H9 (cell line): Measurements from ENCODE around the gene RORC. TPM values are rescaled to one million over a fixed set of nuclear protein-coding genes. Genes with fewer than 3 reads are reported as not detected.

ENCODE experiments used
- DNase-seq: peaks from one replicate; pipeline ENCODE4 v3.0.0-alpha.2; 2017
- H2AFZ ChIP-seq: one replicate; pipeline ENCODE4 v1.6.1; 2013; ENCODE audit warnings: mild to moderate bottlenecking, low read length, control low read depth, moderate library complexity
- H2AK5ac ChIP-seq: 2 replicates; pipeline ENCODE4 v1.6.1; 2013; ENCODE audit warnings: low read length, control low read depth, mixed read lengths; ENCODE audit not compliant: insufficient read length
- H2BK120ac ChIP-seq: one replicate; pipeline ENCODE4 v1.6.1; 2013; ENCODE audit warnings: low read depth, mild to moderate bottlenecking, low read length, control low read depth, inconsistent platforms; ENCODE audit not compliant: poor library complexity, severe bottlenecking
- H2BK12ac ChIP-seq: 2 replicates; pipeline ENCODE4 v1.6.1; 2013; ENCODE audit warnings: low read length, control low read depth, mixed read lengths, low read depth; ENCODE audit not compliant: insufficient read length
- H2BK15ac ChIP-seq: 2 replicates; pipeline ENCODE4 v1.6.1; 2013; ENCODE audit warnings: low read depth, low read length, control low read depth
- H2BK20ac ChIP-seq: one replicate; pipeline ENCODE4 v1.6.1; 2013; ENCODE audit warnings: low read depth, mild to moderate bottlenecking, low read length, control low read depth, inconsistent platforms; ENCODE audit not compliant: poor library complexity, severe bottlenecking
- H2BK5ac ChIP-seq: 2 replicates; pipeline ENCODE4 v1.6.1; 2013; ENCODE audit warnings: low read length, control low read depth, mixed read lengths; ENCODE audit not compliant: insufficient read length
- H3K14ac ChIP-seq: 2 replicates; pipeline ENCODE4 v1.6.1; 2013; ENCODE audit warnings: low read length, control low read depth; ENCODE audit not compliant: insufficient read depth
- H3K18ac ChIP-seq: 2 replicates; pipeline ENCODE4 v1.6.1; 2013; ENCODE audit warnings: low read depth, mild to moderate bottlenecking, mixed read lengths, low read length, control low read depth; ENCODE audit not compliant: insufficient read length
- H3K23ac ChIP-seq: 2 replicates; pipeline ENCODE4 v1.6.1; 2013; ENCODE audit warnings: low read length, control low read depth, mixed read lengths, low read depth; ENCODE audit not compliant: insufficient read length
- H3K23me2 ChIP-seq: 2 replicates; pipeline ENCODE4 v1.6.1; 2013; ENCODE audit warnings: low read depth, mild to moderate bottlenecking, mixed read lengths, low read length, control low read depth; ENCODE audit not compliant: insufficient read length, poor library complexity, severe bottlenecking
- H3K27ac ChIP-seq: 2 replicates; pipeline ENCODE4 v1.5.1; 2013; ENCODE audit warnings: low read length, control low read depth, mixed read lengths, low read depth; ENCODE audit not compliant: insufficient read length
- H3K27me3 ChIP-seq: 2 replicates; pipeline ENCODE4 v1.6.1; 2013; ENCODE audit warnings: low read length, control low read depth, inconsistent platforms; ENCODE audit not compliant: insufficient read depth
- H3K4ac ChIP-seq: 2 replicates; pipeline ENCODE4 v1.6.1; 2013; ENCODE audit warnings: low read depth, mild to moderate bottlenecking, control low read depth, inconsistent platforms, low read length, moderate library complexity
- H3K4me1 ChIP-seq: 2 replicates; pipeline ENCODE4 v1.6.1; 2013; ENCODE audit warnings: low read length, control low read depth, inconsistent platforms; ENCODE audit not compliant: insufficient read depth
- H3K4me2 ChIP-seq: 2 replicates; pipeline ENCODE4 v1.6.1; 2013; ENCODE audit warnings: low read length, control low read depth, mixed read lengths; ENCODE audit not compliant: insufficient read length, insufficient read depth
- H3K56ac ChIP-seq: 2 replicates; pipeline ENCODE4 v1.6.1; 2013; ENCODE audit warnings: low read depth, mild to moderate bottlenecking, mixed read lengths, low read length, control low read depth; ENCODE audit not compliant: insufficient read length
- H3K79me1 ChIP-seq: 2 replicates; pipeline ENCODE4 v1.6.1; 2013; ENCODE audit warnings: low read depth, mild to moderate bottlenecking, moderate library complexity, low read length, control low read depth, inconsistent platforms; ENCODE audit not compliant: insufficient read depth, poor library complexity, severe bottlenecking
- H3K79me2 ChIP-seq: 2 replicates; pipeline ENCODE4 v1.6.1; 2013; ENCODE audit warnings: low read length, control low read depth, inconsistent platforms; ENCODE audit not compliant: insufficient read depth
- H3K9ac ChIP-seq: 2 replicates; pipeline ENCODE4 v1.6.1; 2013; ENCODE audit warnings: low read length, control low read depth, mixed read lengths; ENCODE audit not compliant: insufficient read length; ENCODE audit errors: extremely low read depth
- H3K9me3 ChIP-seq: one replicate; pipeline ENCODE4 v1.6.1; 2013; ENCODE audit warnings: low read depth, low read length, inconsistent platforms; ENCODE audit not compliant: control insufficient read depth
- H3T11ph ChIP-seq: one replicate; pipeline ENCODE4 v1.6.1; 2013; ENCODE audit warnings: mild to moderate bottlenecking, low read length, control low read depth, inconsistent platforms
- H4K20me1 ChIP-seq: one replicate; pipeline ENCODE4 v1.6.1; 2013; ENCODE audit not compliant: control insufficient read depth, insufficient read length, insufficient read depth
- H4K5ac ChIP-seq: 2 replicates; pipeline ENCODE4 v1.6.1; 2013; ENCODE audit warnings: low read depth, mild to moderate bottlenecking, mixed read lengths, low read length, control low read depth; ENCODE audit not compliant: insufficient read length
- H4K8ac ChIP-seq: replicated peaks from 2 replicates; pipeline ENCODE4 v1.6.1; 2013; ENCODE audit warnings: low read length, control low read depth, mixed read lengths, low read depth; ENCODE audit not compliant: insufficient read length
- H4K91ac ChIP-seq: 2 replicates; pipeline ENCODE4 v1.6.1; 2013; ENCODE audit warnings: low read depth, mild to moderate bottlenecking, moderate library complexity, mixed read lengths, low read length, control low read depth; ENCODE audit not compliant: insufficient read length
- H3K27ac Mint-ChIP-seq, 3 experiments: 2 replicates in 2 of 3; 3 replicates in 1 of 3; pipeline ENCODE4 v1.8.0; 2020 to 2021; ENCODE audit warnings: mixed read lengths in 3 of 3, mild to moderate bottlenecking in 1 of 3, moderate library complexity in 1 of 3
- H3K27me3 Mint-ChIP-seq: 2 replicates; pipeline ENCODE4 v1.8.0; 2021; ENCODE audit warnings: low read depth, mild to moderate bottlenecking, moderate library complexity, mixed read lengths
- H3K36me3 Mint-ChIP-seq, 3 experiments: 2 replicates in 2 of 3; 3 replicates in 1 of 3; pipeline ENCODE4 v1.8.0; 2020 to 2021; ENCODE audit warnings: low read depth in 3 of 3, mixed read lengths in 3 of 3; ENCODE audit not compliant: insufficient read depth in 1 of 3
- H3K4me1 Mint-ChIP-seq, 2 experiments: 2 replicates each; pipeline ENCODE4 v1.8.0; 2020; ENCODE audit warnings: mixed read lengths in 2 of 2
- H3K4me3 Mint-ChIP-seq, 2 experiments: 2 replicates in 1 of 2; 3 replicates in 1 of 2; pipeline ENCODE4 v1.8.0; 2020 to 2021; ENCODE audit warnings: mild to moderate bottlenecking in 2 of 2, mixed read lengths in 2 of 2, moderate library complexity in 1 of 2
- H3K9me3 Mint-ChIP-seq, 2 experiments: 2 replicates in 1 of 2; 3 replicates in 1 of 2; pipeline ENCODE4 v1.8.0; 2020; ENCODE audit warnings: mild to moderate bottlenecking in 2 of 2, mixed read lengths in 2 of 2, moderate library complexity in 1 of 2
- CTCF ChIP-seq: fragments of 200-600 bp; sonication (generic); conservative IDR thresholded peaks from 3 replicates; pipeline ENCODE4 v1.8.0; 2021; ENCODE audit warnings: antibody characterized with exemption, mild to moderate bottlenecking
- WGBS: extraction: QIAGEN DNeasy Blood & Tissue Kit; methylation state at CpG from one replicate; pipeline ENCODE4 v1.1.7; 2013; ENCODE audit warnings: missing lambda C conversion rate, low lambda C conversion rate, mixed read lengths; ENCODE audit not compliant: insufficient read length; ENCODE audit errors: extremely low coverage; 5-methylcytosine and 5-hydroxymethylcytosine counted together
- total RNA-seq: library from RNA; stranded (reverse); gene quantifications from 2 replicates; pipeline ENCODE4 v1.2.1, GENCODE V29; 2021

The RORC gene
- total RNA-seq, 1 experiment from 2014 or later = 0.52 TPM

GRCh38 chr1:151819976-151820623 is 11.5 kb downstream of the RORC start:
- H2BK5ac ChIP-seq = no peak overlapping the region
- no peak overlapping the region for H2BK15ac ChIP-seq
- no peaks in the 10 kb centered on the region for H3K27me3 ChIP-seq
- no peaks in the 10 kb centered on the region for H3K79me1 ChIP-seq
- no peaks in the 10 kb centered on the region for H3K4me1 ChIP-seq
- H2BK12ac ChIP-seq = no peak overlapping the region
- no peak overlapping the region for H4K5ac ChIP-seq
- peaks cover 4% of the 10 kb centered on the region for H3K27me3 Mint-ChIP-seq
- no peak overlapping the region for H3K56ac ChIP-seq
- no peak for DNase-seq
- no peak overlapping the region for H3K14ac ChIP-seq
- no CpG with 5 or more reads among the region's 7 CpGs for WGBS
- no peak overlapping the region for H3K23ac ChIP-seq
- H3K9me3 Mint-ChIP-seq = no peaks in the 10 kb centered on the region
- H3K27ac Mint-ChIP-seq = no peak overlapping the region
- no peak overlapping the region for H3K18ac ChIP-seq
- H3K4me1 Mint-ChIP-seq = peaks cover 11 to 16% of the 10 kb centered on the region in 2 experiments
- H2BK120ac ChIP-seq = no peak overlapping the region
- H2AK5ac ChIP-seq = no peak overlapping the region
- no peaks in the 10 kb centered on the region for H3K79me2 ChIP-seq
- H3K4ac ChIP-seq = no peak overlapping the region
- H4K8ac ChIP-seq = no peak overlapping the region
- no peaks in the 10 kb centered on the region for H3K23me2 ChIP-seq
- H3K36me3 Mint-ChIP-seq = no peaks in the 10 kb centered on the region
- no peak overlapping the region for H2BK20ac ChIP-seq
- no peak overlapping the region for H3K4me2 ChIP-seq
- no peak overlapping the region for H4K91ac ChIP-seq
- H2AFZ ChIP-seq = no peak overlapping the region
- no peak overlapping the region for H3T11ph ChIP-seq
- no peak overlapping the region for H3K9ac ChIP-seq
- H3K27ac ChIP-seq = no peak overlapping the region
- H4K20me1 ChIP-seq = no peaks in the 10 kb centered on the region
- no peak overlapping the region for H3K4me3 Mint-ChIP-seq
- no peak for TF ChIP-seq CTCF
- no peaks in the 10 kb centered on the region for H3K9me3 ChIP-seq
